Vagina (tissue), 2 donors: ENCODE results near the gene PTPRN2.

Experiments used
- POLR2A ChIP-seq, 2 donors: fragments of 450-650 bp; IDR thresholded peaks; one replicate each; pipeline ENCODE4 v1.6.1; 2017; ENCODE audit warnings: antibody characterized with exemption in 2 of 2, mild to moderate bottlenecking in 2 of 2, moderate library complexity in 2 of 2
- POLR2AphosphoS5 ChIP-seq, 2 donors: sonication (generic); formaldehyde crosslinking; IDR thresholded peaks; one replicate each; pipeline ENCODE4 v1.9.0; 2017; ENCODE audit warnings: antibody characterized with exemption in 2 of 2, mild to moderate bottlenecking in 2 of 2, low read depth in 1 of 2; ENCODE audit not compliant: insufficient read depth in 1 of 2
- TF ChIP-seq, protein P1 (sequence below), 3 experiments: fragments of 450-650 bp in 2 of 3; fragments of 200-600 bp in 1 of 3; sonication (generic) in 1 of 3; IDR thresholded peaks; one replicate each; pipeline ENCODE4 v1.5.1; 2017 to 2019; ENCODE audit warnings: antibody characterized with exemption in 3 of 3, mild to moderate bottlenecking in 2 of 3, moderate library complexity in 2 of 3

DNA sequence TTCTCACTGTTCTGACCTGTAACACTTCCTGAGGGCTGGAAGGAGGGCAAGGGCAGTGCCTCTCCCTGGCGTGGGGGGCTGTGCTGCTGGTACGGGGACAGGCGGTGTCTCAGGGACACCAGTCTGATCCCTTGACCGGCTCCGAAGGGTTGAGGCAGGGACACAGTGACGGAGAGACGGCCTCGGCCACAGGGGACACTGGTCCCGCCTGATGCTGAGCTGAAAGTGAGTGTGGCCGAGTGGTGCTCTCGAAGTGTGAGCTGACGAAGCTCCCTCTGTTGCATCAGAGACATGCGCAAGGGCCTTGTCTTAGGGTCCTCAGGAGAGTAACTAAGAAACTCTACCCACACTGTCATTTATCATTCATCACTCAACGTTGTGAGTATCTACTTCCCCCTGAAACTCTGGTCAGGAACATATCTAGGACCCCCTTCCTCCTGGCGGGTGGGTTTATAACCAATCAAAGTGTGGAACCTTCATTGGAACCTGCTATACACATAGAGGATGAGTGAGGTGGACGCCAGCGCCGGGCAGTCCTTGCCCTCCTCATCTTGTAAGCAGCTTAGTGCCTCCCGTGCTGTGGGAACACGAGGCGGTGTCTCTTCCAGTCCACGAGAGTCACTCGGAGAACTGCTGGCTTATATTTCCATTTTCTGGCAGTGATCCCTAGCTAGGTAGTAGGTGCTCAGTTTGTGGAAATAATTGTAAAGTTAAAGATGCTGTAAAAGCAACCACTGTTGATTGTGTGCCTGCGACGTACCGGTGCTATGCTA lies 967.7 kb downstream of the PTPRN2 start:
- TF ChIP-seq POLR2A (IDR thresholded peaks at IDR 0.05) (no peak), POLR2AphosphoS5 (IDR thresholded peaks at IDR 0.05; ENCODE audit: insufficient read depth in 1 of 2, low read depth in 1 of 2) (no peak)
- TF ChIP-seq, protein P1, sequence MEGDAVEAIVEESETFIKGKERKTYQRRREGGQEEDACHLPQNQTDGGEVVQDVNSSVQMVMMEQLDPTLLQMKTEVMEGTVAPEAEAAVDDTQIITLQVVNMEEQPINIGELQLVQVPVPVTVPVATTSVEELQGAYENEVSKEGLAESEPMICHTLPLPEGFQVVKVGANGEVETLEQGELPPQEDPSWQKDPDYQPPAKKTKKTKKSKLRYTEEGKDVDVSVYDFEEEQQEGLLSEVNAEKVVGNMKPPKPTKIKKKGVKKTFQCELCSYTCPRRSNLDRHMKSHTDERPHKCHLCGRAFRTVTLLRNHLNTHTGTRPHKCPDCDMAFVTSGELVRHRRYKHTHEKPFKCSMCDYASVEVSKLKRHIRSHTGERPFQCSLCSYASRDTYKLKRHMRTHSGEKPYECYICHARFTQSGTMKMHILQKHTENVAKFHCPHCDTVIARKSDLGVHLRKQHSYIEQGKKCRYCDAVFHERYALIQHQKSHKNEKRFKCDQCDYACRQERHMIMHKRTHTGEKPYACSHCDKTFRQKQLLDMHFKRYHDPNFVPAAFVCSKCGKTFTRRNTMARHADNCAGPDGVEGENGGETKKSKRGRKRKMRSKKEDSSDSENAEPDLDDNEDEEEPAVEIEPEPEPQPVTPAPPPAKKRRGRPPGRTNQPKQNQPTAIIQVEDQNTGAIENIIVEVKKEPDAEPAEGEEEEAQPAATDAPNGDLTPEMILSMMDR (IDR thresholded peaks at IDR 0.05): no peak
